GM10248 (cell line): ENCODE results near the gene WDR49.

ENCODE experiments used
- CTCF ChIA-PET: fragments of 300-600 bp; sonication (Branson Sonifier 250); formaldehyde crosslinking; extraction: SDS; loops from one replicate; lab custom pipeline; 2021; ENCODE audit warnings: antibody characterized with exemption; lab: Yijun Ruan, JAX
- POLR2A ChIA-PET: fragments of 350-650 bp; sonication (Branson Sonifier 250); formaldehyde crosslinking; extraction: SDS; loops from one replicate; lab custom pipeline; 2020; ENCODE audit warnings: antibody characterized with exemption; lab: Yijun Ruan, JAX
- DNase-seq: peaks from one replicate; pipeline ENCODE4 v3.0.0; 2012; ENCODE audit errors: extremely low spot score
- CTCF ChIP-seq: IDR thresholded peaks from 2 replicates; pipeline ENCODE4 v1.5.1; 2012; ENCODE audit warnings: mild to moderate bottlenecking, low read depth; ENCODE audit errors: extremely low read depth, missing control alignments, control extremely low read depth

WDR49 gene

GRCh38 chr3:167466966-167467365 lies 186.8 kb downstream of the WDR49 start:
- ChIA-PET CTCF (no interaction called here), POLR2A (no interaction called here)
- no peak for DNase-seq
- no peak for TF ChIP-seq CTCF

- ChIA-PET CTCF (no interaction called here), POLR2A (no interaction called here)
- no peak for TF ChIP-seq CTCF
- DNase-seq = no peak
Observed at GRCh38 chr3:167456157-167456799, 197.5 kb downstream of the WDR49 start.

- POLR2A ChIA-PET = no interaction called here
- CTCF ChIA-PET = no interaction called here
- DNase-seq = no peak
- TF ChIP-seq CTCF = no peak
Observed at GRCh38 chr3:167453815-167454214, 199.9 kb downstream of the WDR49 start.

GRCh38 chr3:167451282-167451681 lies 202.5 kb downstream of the WDR49 start:
- no peak for TF ChIP-seq CTCF
- POLR2A ChIA-PET = no interaction called here
- CTCF ChIA-PET = interaction anchor here (1.4 to 1.5 kb wide), 2 partner anchors 13 to 85 kb away, joined by 3 read pairs; no protein-coding TSS in a partner anchor
- DNase-seq = no peak

GRCh38 chr3:167450675-167451074 lies 203.1 kb downstream of the WDR49 start:
- no peak for DNase-seq
- CTCF ChIA-PET = interaction anchor here (1.1 to 1.5 kb wide), 2 partner anchors 11 to 13 kb away, joined by 3 read pairs; no protein-coding TSS in a partner anchor
- no peak for TF ChIP-seq CTCF
- POLR2A ChIA-PET = no interaction called here

GRCh38 chr3:167450195-167450594 lies 203.5 kb downstream of the WDR49 start:
- no peak for TF ChIP-seq CTCF
- CTCF ChIA-PET = interaction anchor here (1.1 kb wide), 1 partner anchor 12 kb away, joined by 3 read pairs; no protein-coding TSS in a partner anchor
- DNase-seq = peak; percentile 10
- POLR2A ChIA-PET = no interaction called here

GRCh38 chr3:167445491-167445890 lies 208.3 kb downstream of the WDR49 start:
- DNase-seq = no peak
- CTCF ChIA-PET = no interaction called here
- POLR2A ChIA-PET = no interaction called here
- no peak for TF ChIP-seq CTCF
